B cell (primary cell): ENCODE results near the gene ATXN1. TPM values are rescaled to one million over a fixed set of nuclear protein-coding genes. Genes with fewer than 3 reads are reported as not detected.

Experiments used
- ATAC-seq: fragments of 200-7000 bp; cut with Tn5 transposase; one replicate; pipeline ENCODE4 v1.10.0; 2021; ENCODE audit warnings: low read depth, mild to moderate bottlenecking, moderate number of reproducible peaks, moderate library complexity
- CTCF ChIA-PET: fragments of 350-600 bp; sonication (Branson Sonifier 250); formaldehyde crosslinking; loops from one replicate; lab custom pipeline; 2021; ENCODE audit warnings: antibody characterized with exemption, inconsistent platforms; lab: Charles Lee
- POLR2A ChIA-PET: fragments of 350-600 bp; sonication (Branson Sonifier 250); formaldehyde crosslinking; loops from one replicate; lab custom pipeline; 2021; ENCODE audit warnings: antibody characterized with exemption; lab: Charles Lee
- DNase-seq: peaks from one replicate; pipeline ENCODE4 v3.0.0; 2013
- H2AFZ ChIP-seq: 2 replicates; pipeline ENCODE4 v1.6.1; 2012; ENCODE audit warnings: mild to moderate bottlenecking, low read depth, low read length; ENCODE audit not compliant: insufficient read depth, poor library complexity, severe bottlenecking
- H3K27ac ChIP-seq, 2 donors: 1 replicate in 1 of 2; 2 replicates in 1 of 2; pipeline ENCODE4 v1.5.1; 2012 to 2013; ENCODE audit warnings: low read length in 2 of 2, mild to moderate bottlenecking in 2 of 2, moderate library complexity in 1 of 2
- H3K27me3 ChIP-seq, 4 experiments: fragments of 200-600 bp in 1 of 4; sonication (generic) in 1 of 4; replicated peaks in 1 of 4; 1 replicate in 2 of 4; 2 replicates in 2 of 4; pipeline versions ENCODE4 v1.6.1 to v1.7.0; 2013 to 2016; ENCODE audit warnings: low read length in 3 of 4, mild to moderate bottlenecking in 2 of 4, mixed read lengths in 1 of 4, moderate library complexity in 1 of 4; ENCODE audit not compliant: insufficient read depth in 4 of 4, control insufficient read depth in 3 of 4; ENCODE audit errors: control extremely low read depth in 1 of 4
- H3K36me3 ChIP-seq, 2 experiments: replicated peaks in 1 of 2; 1 replicate in 1 of 2; 2 replicates in 1 of 2; pipeline versions ENCODE4 v1.6.1 to v1.7.1; 2013; ENCODE audit warnings: low read length in 1 of 2; ENCODE audit not compliant: insufficient read depth in 2 of 2, control insufficient read depth in 1 of 2; ENCODE audit errors: control extremely low read depth in 1 of 2, extremely low read depth in 1 of 2
- H3K4me1 ChIP-seq, 2 donors: fragments of 200-600 bp in 1 of 2; sonication (generic) in 1 of 2; 1 replicate in 1 of 2; 2 replicates in 1 of 2; pipeline versions ENCODE4 v1.5.1 to v1.6.1; 2013 to 2017; ENCODE audit warnings: low read length in 2 of 2; ENCODE audit not compliant: control insufficient read depth in 2 of 2, insufficient read depth in 2 of 2
- H3K4me2 ChIP-seq: replicated peaks from 2 replicates; pipeline ENCODE3; 2012; ENCODE audit warnings: mild to moderate bottlenecking, low read depth, low read length; ENCODE audit not compliant: poor library complexity, severe bottlenecking
- H3K4me3 ChIP-seq, 5 experiments: fragments of 200-600 bp in 1 of 5; sonication (generic) in 1 of 5; 1 replicate in 3 of 5; 2 replicates in 2 of 5; pipeline versions ENCODE4 v1.5.1 to v1.7.0; 2011 to 2016; ENCODE audit warnings: low read length in 4 of 5, mild to moderate bottlenecking in 4 of 5, low read depth in 2 of 5, control low read depth in 1 of 5, moderate library complexity in 1 of 5; ENCODE audit not compliant: insufficient read depth in 1 of 5; ENCODE audit errors: control extremely low read depth in 1 of 5, extremely low read depth in 1 of 5
- H3K79me2 ChIP-seq: fragments of 200-600 bp; sonication (generic); one replicate; pipeline ENCODE4 v1.6.0; 2016; ENCODE audit warnings: low read length; ENCODE audit not compliant: control insufficient read depth, insufficient read depth
- H3K9ac ChIP-seq: fragments of 200-600 bp; sonication (generic); 2 replicates; pipeline ENCODE4 v1.6.1; 2017; ENCODE audit warnings: mild to moderate bottlenecking, low read length, moderate library complexity
- H3K9me3 ChIP-seq, 3 donors: one replicate each; pipeline versions ENCODE4 v1.6.1 to v1.7.1; 2013; ENCODE audit warnings: low read length in 2 of 3; ENCODE audit not compliant: control insufficient read depth in 2 of 3, insufficient read depth in 1 of 3; ENCODE audit errors: control extremely low read depth in 1 of 3
- H4K20me1 ChIP-seq: 2 replicates; pipeline ENCODE4 v1.6.0; 2012; ENCODE audit warnings: mild to moderate bottlenecking, low read length; ENCODE audit not compliant: insufficient read depth, control insufficient read depth, poor library complexity, severe bottlenecking
- H3K27ac Mint-ChIP-seq: one replicate; pipeline ENCODE4 v1.8.0; 2021; ENCODE audit warnings: mixed read lengths
- H3K27me3 Mint-ChIP-seq: one replicate; pipeline ENCODE4 v1.8.0; 2021; ENCODE audit warnings: mixed read lengths
- H3K4me1 Mint-ChIP-seq: one replicate; pipeline ENCODE4 v1.8.0; 2021; ENCODE audit warnings: mixed read lengths
- H3K4me3 Mint-ChIP-seq: one replicate; pipeline ENCODE4 v1.8.0; 2021; ENCODE audit warnings: mixed read lengths
- H3K9me3 Mint-ChIP-seq: one replicate; pipeline ENCODE4 v1.8.0; 2022; ENCODE audit warnings: mixed read lengths; ENCODE audit not compliant: insufficient read depth
- EZH2 ChIP-seq: IDR thresholded peaks from 2 replicates; pipeline ENCODE4 v1.6.1; 2012; ENCODE audit warnings: borderline replicate concordance, low read depth, mild to moderate bottlenecking, moderate library complexity, low read length; ENCODE audit not compliant: insufficient read depth, poor library complexity, severe bottlenecking
- WGBS: methylation state at CpG from one replicate; pipeline ENCODE4 v1.1.5; 2013; ENCODE audit warnings: missing lambda C conversion rate; ENCODE audit not compliant: insufficient coverage; 5-methylcytosine and 5-hydroxymethylcytosine counted together
- intact Hi-C: fragments of 100-400 bp; cut with micrococcal nuclease; formaldehyde crosslinking; loops from one replicate; pipeline ENCODE4 v1.10.0; 2022
- polyA plus RNA-seq: library from polyadenylated mRNA; depleted of rRNA; stranded (reverse); fragments of >200 nt; gene quantifications from 2 replicates; pipeline ENCODE4 v1.2.3, GENCODE V29; 2012
- total RNA-seq, 2 donors: library from RNA; stranded (reverse); fragments of 120-200 nt in 1 of 2; gene quantifications; 1 replicate in 1 of 2; 2 replicates in 1 of 2; pipeline versions ENCODE4 v1.2.3 to v1.2.4, GENCODE V29; 2013 to 2022
- TF ChIP-seq, protein P1 (sequence below): fragments of 200-600 bp; IDR thresholded peaks from one replicate; pipeline ENCODE4 v1.8.0; 2022; ENCODE audit warnings: antibody characterized with exemption, mild to moderate bottlenecking

Gene ATXN1
- total and polyA plus RNA-seq, 2 donors (not counting 1 experiment from before 2014, with no cell fraction given), result 5.7 to 63.8 TPM

DNA sequence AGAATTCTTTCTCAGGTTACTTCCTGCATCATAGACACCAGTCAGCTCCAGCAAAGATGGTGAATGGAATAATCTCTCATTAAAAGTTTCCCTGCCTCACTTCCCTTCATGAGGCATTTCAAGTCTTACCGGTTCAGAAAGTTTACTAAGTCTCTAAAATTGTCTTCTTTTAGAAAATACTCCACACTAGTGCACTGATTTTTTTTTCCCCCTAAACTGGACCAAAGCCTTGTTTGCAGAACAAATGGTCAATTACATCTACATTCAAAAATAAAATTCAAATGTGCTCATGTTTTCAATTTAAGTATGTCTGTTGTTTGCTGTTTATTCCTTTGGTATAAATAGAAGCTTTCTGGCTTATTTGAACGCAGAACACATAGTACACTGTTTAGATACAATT lies 411.7 kb downstream of the ATXN1 start:
- POLR2A ChIA-PET, result no interaction called here

DNA sequence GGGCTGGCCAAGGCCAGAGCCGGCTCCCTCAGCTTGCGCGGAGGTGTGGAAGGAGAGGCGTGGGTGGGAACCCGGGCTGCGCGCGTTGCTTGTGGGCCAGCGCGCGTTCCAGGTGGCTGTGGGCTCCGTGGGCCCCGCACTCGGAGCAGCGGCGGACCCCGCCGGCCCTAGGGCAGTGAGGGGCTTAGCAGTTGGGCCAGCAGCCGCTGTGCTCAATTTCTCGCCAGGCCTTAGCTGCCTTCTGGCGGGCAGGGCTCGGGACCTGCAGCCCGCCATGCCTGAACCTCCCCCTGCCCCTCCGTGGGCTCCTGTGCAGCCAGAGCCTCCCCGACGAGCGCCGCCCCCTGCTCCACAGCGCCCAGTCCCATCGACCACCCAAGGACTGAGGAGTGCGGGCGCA lies 414.4 kb downstream of the ATXN1 start:
- Histone ChIP-seq H2AFZ (no peak overlapping the region), H3K27me3 (no peaks in the 10 kb centered on the region), H3K79me2 (no peaks in the 10 kb centered on the region), H3K9ac (no peak overlapping the region), H3K4me1 (no peaks in the 10 kb centered on the region), H3K9me3 (no peaks in the 10 kb centered on the region), H3K4me3 (no peak overlapping the region), H3K27ac (no peak overlapping the region), H3K4me2 (no peak overlapping the region), H4K20me1 (no peaks in the 10 kb centered on the region), H3K36me3 (no peaks in the 10 kb centered on the region)
- 98% methylated on average over 32 of the region's 32 CpGs for WGBS
- TF ChIP-seq, protein P1, sequence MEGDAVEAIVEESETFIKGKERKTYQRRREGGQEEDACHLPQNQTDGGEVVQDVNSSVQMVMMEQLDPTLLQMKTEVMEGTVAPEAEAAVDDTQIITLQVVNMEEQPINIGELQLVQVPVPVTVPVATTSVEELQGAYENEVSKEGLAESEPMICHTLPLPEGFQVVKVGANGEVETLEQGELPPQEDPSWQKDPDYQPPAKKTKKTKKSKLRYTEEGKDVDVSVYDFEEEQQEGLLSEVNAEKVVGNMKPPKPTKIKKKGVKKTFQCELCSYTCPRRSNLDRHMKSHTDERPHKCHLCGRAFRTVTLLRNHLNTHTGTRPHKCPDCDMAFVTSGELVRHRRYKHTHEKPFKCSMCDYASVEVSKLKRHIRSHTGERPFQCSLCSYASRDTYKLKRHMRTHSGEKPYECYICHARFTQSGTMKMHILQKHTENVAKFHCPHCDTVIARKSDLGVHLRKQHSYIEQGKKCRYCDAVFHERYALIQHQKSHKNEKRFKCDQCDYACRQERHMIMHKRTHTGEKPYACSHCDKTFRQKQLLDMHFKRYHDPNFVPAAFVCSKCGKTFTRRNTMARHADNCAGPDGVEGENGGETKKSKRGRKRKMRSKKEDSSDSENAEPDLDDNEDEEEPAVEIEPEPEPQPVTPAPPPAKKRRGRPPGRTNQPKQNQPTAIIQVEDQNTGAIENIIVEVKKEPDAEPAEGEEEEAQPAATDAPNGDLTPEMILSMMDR, result no peak
- no peak for TF ChIP-seq EZH2
- intact Hi-C loops, result no loop called here
- no peaks in the 10 kb centered on the region for H3K4me1 Mint-ChIP-seq
- H3K9me3 Mint-ChIP-seq, result no peaks in the 10 kb centered on the region
- H3K4me3 Mint-ChIP-seq, result no peak overlapping the region
- CTCF ChIA-PET, result interaction anchor here (0.6 to 2.6 kb wide), 3 partner anchors 11 to 426 kb away, joined by 3 to 9 read pairs (median 4); no protein-coding TSS in a partner anchor
- POLR2A ChIA-PET, result no interaction called here
- DNase-seq (no peak), ATAC-seq (no peak)
- no peak overlapping the region for H3K27ac Mint-ChIP-seq
- H3K27me3 Mint-ChIP-seq, result no peaks in the 10 kb centered on the region

More for the DNA sequence above, 411.7 kb downstream of the ATXN1 start:
- H3K36me3 ChIP-seq, result no peaks in the 10 kb centered on the region
- CTCF ChIA-PET, result no interaction called here
- intact Hi-C loops, result no loop called here
- ATAC-seq (no peak), DNase-seq (no peak)
- no peaks in the 10 kb centered on the region for H3K79me2 ChIP-seq
- 70% methylated on average over 1 of the region's 2 CpGs for WGBS
- Mint-ChIP-seq H3K4me1 (no peaks in the 10 kb centered on the region), H3K27ac (no peak overlapping the region), H3K4me3 (no peak overlapping the region), H3K27me3 (no peaks in the 10 kb centered on the region), H3K9me3 (no peaks in the 10 kb centered on the region)
- H2AFZ ChIP-seq, result no peak overlapping the region
- H3K4me2 ChIP-seq, result no peak overlapping the region
- H4K20me1 ChIP-seq, result no peaks in the 10 kb centered on the region
- no peak overlapping the region for H3K9ac ChIP-seq
- no peak overlapping the region for H3K27ac ChIP-seq
- H3K4me1 ChIP-seq, result no peaks in the 10 kb centered on the region
- H3K4me3 ChIP-seq, result no peak overlapping the region
- H3K9me3 ChIP-seq, result no peaks in the 10 kb centered on the region
- TF ChIP-seq, protein P1, result no peak
- TF ChIP-seq EZH2, result no peak
- H3K27me3 ChIP-seq, result no peaks in the 10 kb centered on the region
